H9 (cell line): ENCODE results near the gene RPAP2. TPM values are rescaled to one million over a fixed set of nuclear protein-coding genes. Genes with fewer than 3 reads are reported as not detected.

Source experiments
- DNase-seq: peaks from one replicate; pipeline ENCODE4 v3.0.0-alpha.2; 2017
- H2AFZ ChIP-seq: one replicate; pipeline ENCODE4 v1.6.1; 2013; ENCODE audit warnings: mild to moderate bottlenecking, low read length, control low read depth, moderate library complexity
- H2AK5ac ChIP-seq: 2 replicates; pipeline ENCODE4 v1.6.1; 2013; ENCODE audit warnings: low read length, control low read depth, mixed read lengths; ENCODE audit not compliant: insufficient read length
- H2BK120ac ChIP-seq: one replicate; pipeline ENCODE4 v1.6.1; 2013; ENCODE audit warnings: low read depth, mild to moderate bottlenecking, low read length, control low read depth, inconsistent platforms; ENCODE audit not compliant: poor library complexity, severe bottlenecking
- H2BK12ac ChIP-seq: 2 replicates; pipeline ENCODE4 v1.6.1; 2013; ENCODE audit warnings: low read length, control low read depth, mixed read lengths, low read depth; ENCODE audit not compliant: insufficient read length
- H2BK15ac ChIP-seq: 2 replicates; pipeline ENCODE4 v1.6.1; 2013; ENCODE audit warnings: low read depth, low read length, control low read depth
- H2BK20ac ChIP-seq: one replicate; pipeline ENCODE4 v1.6.1; 2013; ENCODE audit warnings: low read depth, mild to moderate bottlenecking, low read length, control low read depth, inconsistent platforms; ENCODE audit not compliant: poor library complexity, severe bottlenecking
- H2BK5ac ChIP-seq: 2 replicates; pipeline ENCODE4 v1.6.1; 2013; ENCODE audit warnings: low read length, control low read depth, mixed read lengths; ENCODE audit not compliant: insufficient read length
- H3K14ac ChIP-seq: 2 replicates; pipeline ENCODE4 v1.6.1; 2013; ENCODE audit warnings: low read length, control low read depth; ENCODE audit not compliant: insufficient read depth
- H3K18ac ChIP-seq: 2 replicates; pipeline ENCODE4 v1.6.1; 2013; ENCODE audit warnings: low read depth, mild to moderate bottlenecking, mixed read lengths, low read length, control low read depth; ENCODE audit not compliant: insufficient read length
- H3K23ac ChIP-seq: 2 replicates; pipeline ENCODE4 v1.6.1; 2013; ENCODE audit warnings: low read length, control low read depth, mixed read lengths, low read depth; ENCODE audit not compliant: insufficient read length
- H3K23me2 ChIP-seq: 2 replicates; pipeline ENCODE4 v1.6.1; 2013; ENCODE audit warnings: low read depth, mild to moderate bottlenecking, mixed read lengths, low read length, control low read depth; ENCODE audit not compliant: insufficient read length, poor library complexity, severe bottlenecking
- H3K27ac ChIP-seq: 2 replicates; pipeline ENCODE4 v1.5.1; 2013; ENCODE audit warnings: low read length, control low read depth, mixed read lengths, low read depth; ENCODE audit not compliant: insufficient read length
- H3K27me3 ChIP-seq: 2 replicates; pipeline ENCODE4 v1.6.1; 2013; ENCODE audit warnings: low read length, control low read depth, inconsistent platforms; ENCODE audit not compliant: insufficient read depth
- H3K4ac ChIP-seq: 2 replicates; pipeline ENCODE4 v1.6.1; 2013; ENCODE audit warnings: low read depth, mild to moderate bottlenecking, control low read depth, inconsistent platforms, low read length, moderate library complexity
- H3K4me1 ChIP-seq: 2 replicates; pipeline ENCODE4 v1.6.1; 2013; ENCODE audit warnings: low read length, control low read depth, inconsistent platforms; ENCODE audit not compliant: insufficient read depth
- H3K4me2 ChIP-seq: 2 replicates; pipeline ENCODE4 v1.6.1; 2013; ENCODE audit warnings: low read length, control low read depth, mixed read lengths; ENCODE audit not compliant: insufficient read length, insufficient read depth
- H3K56ac ChIP-seq: 2 replicates; pipeline ENCODE4 v1.6.1; 2013; ENCODE audit warnings: low read depth, mild to moderate bottlenecking, mixed read lengths, low read length, control low read depth; ENCODE audit not compliant: insufficient read length
- H3K79me1 ChIP-seq: 2 replicates; pipeline ENCODE4 v1.6.1; 2013; ENCODE audit warnings: low read depth, mild to moderate bottlenecking, moderate library complexity, low read length, control low read depth, inconsistent platforms; ENCODE audit not compliant: insufficient read depth, poor library complexity, severe bottlenecking
- H3K79me2 ChIP-seq: 2 replicates; pipeline ENCODE4 v1.6.1; 2013; ENCODE audit warnings: low read length, control low read depth, inconsistent platforms; ENCODE audit not compliant: insufficient read depth
- H3K9ac ChIP-seq: 2 replicates; pipeline ENCODE4 v1.6.1; 2013; ENCODE audit warnings: low read length, control low read depth, mixed read lengths; ENCODE audit not compliant: insufficient read length; ENCODE audit errors: extremely low read depth
- H3K9me3 ChIP-seq: one replicate; pipeline ENCODE4 v1.6.1; 2013; ENCODE audit warnings: low read depth, low read length, inconsistent platforms; ENCODE audit not compliant: control insufficient read depth
- H3T11ph ChIP-seq: one replicate; pipeline ENCODE4 v1.6.1; 2013; ENCODE audit warnings: mild to moderate bottlenecking, low read length, control low read depth, inconsistent platforms
- H4K20me1 ChIP-seq: one replicate; pipeline ENCODE4 v1.6.1; 2013; ENCODE audit not compliant: control insufficient read depth, insufficient read length, insufficient read depth
- H4K5ac ChIP-seq: 2 replicates; pipeline ENCODE4 v1.6.1; 2013; ENCODE audit warnings: low read depth, mild to moderate bottlenecking, mixed read lengths, low read length, control low read depth; ENCODE audit not compliant: insufficient read length
- H4K8ac ChIP-seq: replicated peaks from 2 replicates; pipeline ENCODE4 v1.6.1; 2013; ENCODE audit warnings: low read length, control low read depth, mixed read lengths, low read depth; ENCODE audit not compliant: insufficient read length
- H4K91ac ChIP-seq: 2 replicates; pipeline ENCODE4 v1.6.1; 2013; ENCODE audit warnings: low read depth, mild to moderate bottlenecking, moderate library complexity, mixed read lengths, low read length, control low read depth; ENCODE audit not compliant: insufficient read length
- H3K27ac Mint-ChIP-seq, 3 experiments: 2 replicates in 2 of 3; 3 replicates in 1 of 3; pipeline ENCODE4 v1.8.0; 2020 to 2021; ENCODE audit warnings: mixed read lengths in 3 of 3, mild to moderate bottlenecking in 1 of 3, moderate library complexity in 1 of 3
- H3K27me3 Mint-ChIP-seq: 2 replicates; pipeline ENCODE4 v1.8.0; 2021; ENCODE audit warnings: low read depth, mild to moderate bottlenecking, moderate library complexity, mixed read lengths
- H3K36me3 Mint-ChIP-seq, 3 experiments: 2 replicates in 2 of 3; 3 replicates in 1 of 3; pipeline ENCODE4 v1.8.0; 2020 to 2021; ENCODE audit warnings: low read depth in 3 of 3, mixed read lengths in 3 of 3; ENCODE audit not compliant: insufficient read depth in 1 of 3
- H3K4me1 Mint-ChIP-seq, 2 experiments: 2 replicates each; pipeline ENCODE4 v1.8.0; 2020; ENCODE audit warnings: mixed read lengths in 2 of 2
- H3K4me3 Mint-ChIP-seq, 2 experiments: 2 replicates in 1 of 2; 3 replicates in 1 of 2; pipeline ENCODE4 v1.8.0; 2020 to 2021; ENCODE audit warnings: mild to moderate bottlenecking in 2 of 2, mixed read lengths in 2 of 2, moderate library complexity in 1 of 2
- H3K9me3 Mint-ChIP-seq, 2 experiments: 2 replicates in 1 of 2; 3 replicates in 1 of 2; pipeline ENCODE4 v1.8.0; 2020; ENCODE audit warnings: mild to moderate bottlenecking in 2 of 2, mixed read lengths in 2 of 2, moderate library complexity in 1 of 2
- CTCF ChIP-seq: fragments of 200-600 bp; sonication (generic); conservative IDR thresholded peaks from 3 replicates; pipeline ENCODE4 v1.8.0; 2021; ENCODE audit warnings: antibody characterized with exemption, mild to moderate bottlenecking
- WGBS: extraction: QIAGEN DNeasy Blood & Tissue Kit; methylation state at CpG from one replicate; pipeline ENCODE4 v1.1.7; 2013; ENCODE audit warnings: missing lambda C conversion rate, low lambda C conversion rate, mixed read lengths; ENCODE audit not compliant: insufficient read length; ENCODE audit errors: extremely low coverage; 5-methylcytosine and 5-hydroxymethylcytosine counted together
- total RNA-seq: library from RNA; stranded (reverse); gene quantifications from 2 replicates; pipeline ENCODE4 v1.2.1, GENCODE V29; 2021

Gene RPAP2
- total RNA-seq, 1 experiment from 2014 or later, result 27.4 TPM

- no peak overlapping the region for H4K5ac ChIP-seq
- no peaks in the 10 kb centered on the region for H3K27me3 ChIP-seq
- no peak for TF ChIP-seq CTCF
- H2BK15ac ChIP-seq, result no peak overlapping the region
- Mint-ChIP-seq H3K36me3 (peaks cover 22 to 41% (median 41%) of the 10 kb centered on the region in 3 experiments), H3K27ac (peak overlapping the region; percentile 13 to 100 (median 99); a peak in 5 of 7 replicates), H3K4me3 (peak overlapping the region; percentile 94 to 97), H3K4me1 (peaks cover 16 to 20% of the 10 kb centered on the region in 2 experiments), H3K27me3 (no peaks in the 10 kb centered on the region), H3K9me3 (no peaks in the 10 kb centered on the region)
- H3K14ac ChIP-seq, result peak overlapping the region; percentile 55
- H3K9ac ChIP-seq, result peak overlapping the region; percentile 44
- no peaks in the 10 kb centered on the region for H3K23me2 ChIP-seq
- H4K91ac ChIP-seq, result no peak overlapping the region
- H3K56ac ChIP-seq, result no peak overlapping the region
- H2AK5ac ChIP-seq, result no peak overlapping the region
- H3K4me1 ChIP-seq, result no peaks in the 10 kb centered on the region; the same call in 1 of the 2 replicates
- no peak overlapping the region for H3T11ph ChIP-seq
- no peak overlapping the region for H3K23ac ChIP-seq
- peak overlapping the region; percentile 6 for H3K18ac ChIP-seq
- no peak overlapping the region for H2BK5ac ChIP-seq
- peak overlapping the region; percentile 68 for H3K4me2 ChIP-seq
- no peaks in the 10 kb centered on the region for H4K20me1 ChIP-seq
- no CpG with 5 or more reads among the region's 11 CpGs for WGBS
- no peak overlapping the region for H2AFZ ChIP-seq
- H2BK12ac ChIP-seq, result no peak overlapping the region
- H3K79me2 ChIP-seq, result no peaks in the 10 kb centered on the region
- H2BK20ac ChIP-seq, result no peak overlapping the region
- no peaks in the 10 kb centered on the region for H3K9me3 ChIP-seq
- DNase-seq, result no peak
- H3K27ac ChIP-seq, result no peak overlapping the region
- no peak overlapping the region for H4K8ac ChIP-seq
- H3K4ac ChIP-seq, result no peak overlapping the region
- no peak overlapping the region for H2BK120ac ChIP-seq
- no peaks in the 10 kb centered on the region for H3K79me1 ChIP-seq
Measured at GRCh38 chr1:92299477-92300150, 755 bp downstream of the RPAP2 start.
